GM19452 (cell line): ENCODE measurements around the gene PITPNM3.

Experiments used
- ATAC-seq: cut with Tn5 transposase; IDR thresholded peaks from one replicate; pipeline ENCODE4 v1.9.1; 2021; ENCODE audit not compliant: unreplicated experiment

The PITPNM3 gene

DNA sequence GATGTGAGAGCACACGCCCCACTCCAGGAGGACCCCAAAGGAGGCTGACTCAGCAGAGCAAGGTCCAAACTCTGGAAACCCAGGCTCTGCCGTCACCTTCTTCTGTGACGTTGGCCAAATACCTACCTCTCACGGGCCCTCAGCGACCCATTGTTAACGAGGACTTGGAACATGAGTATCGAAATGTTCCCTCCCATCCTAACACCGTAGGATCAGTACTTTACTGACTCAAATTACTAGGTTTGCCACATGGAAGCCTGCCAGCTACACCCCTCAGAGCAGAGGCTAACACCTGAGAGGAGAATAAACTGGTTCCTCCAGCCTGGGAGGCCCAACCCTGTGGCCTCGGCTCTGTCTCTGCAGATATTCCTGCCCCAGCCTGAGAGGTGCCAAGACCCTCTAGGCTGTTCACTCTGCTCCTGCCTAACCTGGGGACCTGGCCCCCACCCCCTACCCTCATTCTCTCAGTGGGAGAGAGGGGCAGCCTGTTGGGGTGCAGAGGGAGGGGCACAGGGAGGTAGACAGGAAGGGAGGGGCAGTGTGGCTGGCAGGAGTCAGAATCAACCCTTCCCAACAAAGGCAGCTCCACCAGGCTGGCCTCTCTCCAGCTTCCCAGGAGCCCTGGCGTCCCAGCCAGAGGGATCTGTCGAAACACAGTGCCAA is 4.4 kb downstream of the PITPNM3 start:
- no peak for ATAC-seq

DNA sequence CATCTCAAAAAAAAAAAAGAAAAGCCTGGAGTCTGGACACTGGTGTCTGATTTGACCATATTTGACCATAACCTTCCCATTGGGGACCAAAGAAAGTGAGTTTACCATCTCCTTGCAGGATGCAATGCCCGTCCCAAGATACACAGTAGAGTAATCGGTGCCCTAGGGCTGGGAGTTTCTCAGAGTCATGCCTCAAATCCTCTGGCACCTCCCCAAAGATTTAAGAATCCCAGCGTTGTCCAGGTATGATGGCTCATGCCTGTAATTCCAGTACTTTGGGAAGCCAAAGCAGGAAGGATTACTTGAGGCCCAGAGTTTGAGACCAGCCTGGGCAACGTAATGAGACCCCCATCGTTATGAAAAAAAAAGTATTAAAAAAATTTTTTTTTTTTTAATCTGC is 5.0 kb downstream of the PITPNM3 start:
- ATAC-seq, result no peak

DNA sequence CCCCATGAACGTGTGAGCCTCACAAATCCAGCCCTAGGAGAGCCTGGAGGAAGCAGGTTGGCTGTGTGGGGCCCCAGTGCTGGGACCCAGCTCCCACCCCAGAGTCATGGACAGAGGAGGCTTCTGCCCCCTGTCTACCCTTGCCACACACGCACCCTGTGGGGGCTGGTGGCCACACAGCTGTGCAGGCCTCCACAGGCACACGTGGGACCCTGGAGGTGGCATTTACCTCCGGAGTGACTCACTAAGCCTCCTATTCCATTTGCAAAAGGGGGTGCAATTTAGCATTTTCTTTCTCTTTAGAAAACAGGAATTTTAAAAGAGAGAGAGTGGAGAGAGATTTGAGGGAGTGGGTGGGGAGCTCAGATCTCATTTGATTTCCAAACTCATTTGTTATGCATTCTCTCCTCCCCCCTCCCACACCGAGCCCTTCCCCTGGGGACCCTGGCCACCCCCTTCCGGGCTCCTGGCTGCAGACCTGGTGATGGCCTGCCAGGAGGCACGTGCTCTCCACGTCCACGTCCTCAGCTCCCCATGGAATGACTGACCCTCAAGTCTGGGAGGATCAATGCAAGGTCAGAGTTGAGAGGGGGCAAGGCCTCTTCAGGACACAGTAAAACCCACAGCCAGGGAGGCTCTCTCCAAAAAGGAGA is 6.8 kb downstream of the PITPNM3 start:
- no peak for ATAC-seq

DNA sequence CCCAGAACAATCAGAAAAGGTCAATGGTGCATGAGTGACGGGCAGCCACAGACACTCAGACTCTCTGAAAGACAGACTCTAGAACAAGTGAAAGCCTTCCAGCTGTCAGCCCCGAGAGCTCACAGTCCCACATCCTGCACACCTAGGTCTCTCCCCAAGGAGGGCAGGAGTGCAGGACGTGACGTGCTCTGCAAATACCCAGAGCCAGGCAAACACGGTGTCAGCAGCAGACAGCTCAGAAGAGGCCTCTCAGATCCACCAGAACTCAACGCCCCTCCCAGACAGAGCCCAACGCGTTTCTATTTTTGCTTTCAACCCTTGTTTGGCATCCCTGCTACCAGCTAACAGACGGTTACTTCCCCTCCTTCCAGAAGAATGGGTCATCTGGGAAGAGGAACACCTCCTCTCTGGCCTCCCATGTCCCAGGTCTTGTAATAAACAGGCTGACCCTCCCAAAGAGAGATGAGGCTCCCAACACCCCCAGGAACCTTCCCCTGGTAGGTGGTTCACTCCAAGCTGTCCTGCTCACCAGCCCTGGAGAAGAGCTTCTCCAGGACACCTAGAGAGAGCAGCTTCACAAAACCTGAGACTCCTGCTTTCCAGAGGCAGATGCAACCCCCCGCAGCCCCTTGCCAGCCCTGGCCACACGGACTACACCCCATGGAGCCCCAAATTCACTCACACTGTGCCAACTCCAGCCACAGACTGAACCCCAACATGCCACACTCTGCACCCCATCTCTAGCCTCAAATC is 7.6 kb downstream of the PITPNM3 start:
- ATAC-seq, result no peak

DNA sequence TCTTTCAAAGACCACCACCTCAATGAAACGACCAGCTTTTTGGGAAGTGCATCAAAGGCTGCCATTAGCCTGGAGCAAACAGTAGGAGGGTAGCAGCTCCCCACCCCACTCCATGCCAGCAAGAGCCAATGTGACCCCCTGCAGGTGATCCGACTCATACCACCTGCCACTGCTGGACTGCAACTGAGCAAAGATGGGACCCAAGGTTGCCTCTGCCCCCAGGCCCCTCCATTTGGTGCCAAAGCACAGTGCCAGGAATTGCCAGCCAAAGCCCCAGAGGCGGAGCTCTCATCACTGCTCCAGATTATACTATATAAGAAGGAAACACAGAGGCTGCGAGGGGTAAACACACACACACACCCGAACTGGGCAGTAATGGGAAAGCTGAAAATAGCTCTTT is 8.3 kb downstream of the PITPNM3 start:
- ATAC-seq, result no peak

DNA sequence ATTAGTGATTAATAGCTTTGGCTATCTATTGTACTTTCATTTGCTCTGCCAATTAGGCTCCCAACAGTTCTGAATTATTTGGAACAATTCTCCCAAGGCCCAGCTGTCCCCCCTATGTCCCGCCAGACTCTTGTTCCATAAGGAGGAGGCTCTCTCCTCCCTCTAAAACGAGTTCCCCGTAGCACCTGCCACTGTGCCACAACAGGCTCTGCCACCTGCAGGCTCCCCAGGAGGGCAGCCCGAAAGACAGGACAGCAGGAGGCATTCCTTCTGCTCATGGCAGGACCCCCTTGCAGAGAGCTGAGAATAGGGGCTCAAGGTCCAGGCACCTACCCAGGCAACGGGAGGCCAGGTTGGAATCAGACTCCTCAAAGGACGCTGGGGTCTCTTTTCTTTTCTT is 9.0 kb downstream of the PITPNM3 start:
- ATAC-seq, result no peak

DNA sequence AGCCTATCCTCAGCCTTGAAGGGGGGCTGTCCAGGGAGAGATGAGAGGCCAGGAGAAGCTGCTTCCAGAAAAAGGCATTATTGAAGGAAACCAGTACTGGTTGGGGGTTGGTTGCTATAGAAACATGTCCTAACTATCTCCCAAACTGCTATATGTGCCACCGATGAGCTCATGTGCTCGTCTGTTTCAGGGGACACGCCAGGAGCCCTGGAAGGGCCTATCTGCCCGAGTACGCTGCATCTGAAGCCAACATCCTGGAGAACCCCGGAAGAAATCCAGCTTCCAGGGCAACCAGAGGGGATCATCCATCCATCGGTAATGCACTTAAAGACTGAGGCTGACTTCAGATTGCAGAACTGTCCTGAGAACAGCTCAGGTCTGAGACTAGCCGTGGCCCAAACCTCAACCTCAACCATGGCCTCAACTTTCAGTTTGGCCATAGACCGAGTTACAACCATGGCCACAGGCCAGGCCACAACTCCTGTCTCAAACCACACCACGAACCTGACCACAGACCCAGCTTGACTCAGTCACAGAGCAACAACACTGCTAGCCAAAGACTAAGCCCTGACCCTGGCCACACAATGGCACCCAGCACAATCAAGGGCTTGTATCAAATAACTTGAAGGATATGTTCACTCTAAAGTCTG is 10.2 kb downstream of the PITPNM3 start:
- ATAC-seq, result no peak

DNA sequence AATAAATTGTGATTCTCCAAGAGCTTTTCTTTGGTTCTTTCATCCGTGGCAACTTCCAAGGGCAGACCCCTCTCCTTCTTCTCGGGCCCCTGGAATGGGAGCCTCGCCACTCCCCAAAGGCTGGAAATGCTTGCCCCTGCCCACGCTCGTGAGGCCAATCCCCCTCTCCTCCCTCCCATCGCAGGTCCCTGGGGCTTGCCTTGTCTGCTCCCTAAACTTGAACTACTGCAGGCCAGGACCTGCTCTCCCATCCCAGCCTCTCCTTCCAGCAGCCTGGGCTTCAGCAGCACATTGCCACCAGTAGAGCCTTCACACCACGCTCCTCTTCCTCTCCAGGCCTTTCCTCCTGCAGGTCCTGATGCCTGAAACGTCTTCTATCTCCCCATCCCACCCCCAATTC is 11.1 kb downstream of the PITPNM3 start:
- no peak for ATAC-seq

DNA sequence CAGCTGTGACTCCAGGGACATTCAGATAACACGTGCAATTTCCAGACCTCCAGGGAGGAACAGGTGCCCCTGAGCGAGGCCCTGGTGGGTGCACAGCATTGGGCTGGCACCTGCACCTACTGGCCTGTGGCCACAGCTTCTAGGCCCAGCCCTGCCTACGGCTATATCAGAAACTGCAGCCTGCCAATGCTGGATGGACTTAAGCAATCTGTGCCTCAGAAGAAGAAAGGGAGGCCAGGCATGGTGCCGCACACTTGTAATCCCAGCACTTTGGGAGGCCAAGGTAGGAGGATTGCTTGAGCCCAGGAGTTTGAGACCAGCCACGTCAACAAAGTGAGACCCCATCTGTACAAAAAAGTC is 12.4 kb downstream of the PITPNM3 start:
- no peak for ATAC-seq

DNA sequence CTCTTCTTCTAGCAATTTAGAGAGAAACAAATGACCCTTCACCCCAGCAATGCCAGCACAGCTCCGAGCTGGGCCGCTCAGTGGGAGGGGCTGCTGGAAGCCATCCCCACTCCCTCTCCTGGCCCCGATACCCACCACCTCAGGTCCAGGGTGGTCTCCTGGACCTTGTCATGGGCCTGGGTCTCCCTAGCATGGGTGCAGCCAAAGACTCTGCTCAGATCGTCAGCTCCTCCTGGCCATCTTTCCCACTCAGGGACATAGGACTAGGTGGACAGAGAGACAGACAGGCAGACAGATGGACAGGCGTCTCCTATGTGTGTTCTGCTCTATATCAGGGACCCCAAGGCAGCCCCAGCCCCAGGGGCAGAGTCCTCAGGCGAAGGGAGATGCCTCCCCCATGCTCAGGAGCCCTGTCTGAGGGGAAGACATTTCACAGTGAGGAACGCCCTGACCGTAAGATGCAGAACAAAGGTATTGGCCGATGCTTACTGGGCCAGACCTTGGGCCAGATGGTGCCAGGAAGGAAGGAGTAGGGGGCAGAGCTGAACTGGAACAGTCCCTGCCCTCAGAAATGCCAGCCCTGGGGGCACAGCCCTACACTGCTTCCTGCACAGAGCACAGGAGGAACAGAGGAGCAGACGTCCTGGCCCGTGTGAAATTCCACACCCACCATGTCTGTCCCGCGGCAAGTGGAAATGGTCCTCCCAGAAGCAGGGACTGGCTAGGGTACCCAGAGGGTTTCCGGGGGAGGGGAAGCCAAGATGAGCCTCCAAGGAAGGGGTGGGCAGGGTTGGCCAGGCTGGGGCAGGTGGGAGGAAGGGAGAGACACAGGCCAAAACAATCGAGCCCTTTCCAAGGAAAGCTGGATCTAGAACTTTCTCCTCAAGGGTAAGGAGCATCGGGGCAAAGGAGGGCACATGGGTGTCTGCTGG is 13.0 kb downstream of the PITPNM3 start:
- ATAC-seq, result no peak

DNA sequence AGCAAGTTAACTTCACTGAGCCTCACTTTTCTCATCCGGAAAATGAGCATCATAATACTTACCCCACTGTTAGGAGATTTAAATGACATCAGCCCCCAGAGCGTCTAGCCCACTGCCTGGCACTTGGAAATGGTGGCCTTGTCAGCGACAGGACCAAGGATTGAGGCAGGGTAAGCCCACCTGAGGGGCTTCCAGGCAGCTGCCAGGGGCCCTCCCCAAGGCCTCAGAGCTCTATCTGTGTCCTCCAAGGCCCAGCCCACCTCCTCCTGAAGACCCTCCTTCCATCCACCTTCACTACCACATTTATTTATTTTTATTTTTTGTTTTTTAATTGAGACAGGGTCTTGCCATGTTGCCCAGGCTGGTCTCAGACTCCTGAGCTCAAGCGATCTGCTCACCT is 13.8 kb downstream of the PITPNM3 start:
- ATAC-seq, result no peak

DNA sequence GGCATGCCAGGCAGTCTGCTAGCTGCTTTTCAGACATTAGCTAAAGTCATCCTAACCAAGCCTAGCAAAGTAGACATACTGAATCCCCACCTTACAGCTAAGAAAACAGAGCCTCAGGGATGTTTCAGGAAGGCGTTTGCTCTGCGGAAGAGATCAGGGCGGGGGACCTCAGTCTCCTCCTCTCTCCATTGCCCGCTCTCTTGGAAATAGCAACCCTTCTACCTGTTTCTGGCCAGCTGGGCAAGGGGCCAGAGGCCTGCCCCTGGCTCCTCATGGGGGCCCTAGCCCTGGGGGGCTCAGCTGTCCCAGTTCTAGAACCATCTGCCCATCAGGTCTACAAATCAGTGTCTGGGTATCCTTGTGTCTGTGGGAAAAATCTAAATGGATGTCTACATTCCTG is 14.5 kb downstream of the PITPNM3 start:
- no peak for ATAC-seq

DNA sequence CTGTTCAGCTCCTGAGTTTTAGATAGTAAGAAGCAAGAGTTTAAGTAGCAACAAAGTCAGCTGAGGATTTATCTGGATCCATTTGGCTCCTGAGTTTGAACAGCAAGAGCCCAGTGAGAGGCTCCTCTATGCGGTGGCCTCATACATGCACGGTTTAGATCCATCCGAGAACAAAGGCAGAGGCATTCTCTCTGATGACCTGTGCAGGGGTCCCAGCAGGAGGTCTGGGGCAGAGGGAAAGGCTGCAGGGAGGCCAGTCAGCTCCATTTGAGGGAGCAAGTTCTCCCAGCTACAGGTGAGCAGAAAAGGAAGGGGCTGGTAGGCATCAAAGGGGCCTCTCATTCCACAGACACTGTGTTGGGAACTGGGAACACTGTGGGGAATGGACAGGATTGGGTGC is 16.5 kb downstream of the PITPNM3 start:
- ATAC-seq, result no peak

DNA sequence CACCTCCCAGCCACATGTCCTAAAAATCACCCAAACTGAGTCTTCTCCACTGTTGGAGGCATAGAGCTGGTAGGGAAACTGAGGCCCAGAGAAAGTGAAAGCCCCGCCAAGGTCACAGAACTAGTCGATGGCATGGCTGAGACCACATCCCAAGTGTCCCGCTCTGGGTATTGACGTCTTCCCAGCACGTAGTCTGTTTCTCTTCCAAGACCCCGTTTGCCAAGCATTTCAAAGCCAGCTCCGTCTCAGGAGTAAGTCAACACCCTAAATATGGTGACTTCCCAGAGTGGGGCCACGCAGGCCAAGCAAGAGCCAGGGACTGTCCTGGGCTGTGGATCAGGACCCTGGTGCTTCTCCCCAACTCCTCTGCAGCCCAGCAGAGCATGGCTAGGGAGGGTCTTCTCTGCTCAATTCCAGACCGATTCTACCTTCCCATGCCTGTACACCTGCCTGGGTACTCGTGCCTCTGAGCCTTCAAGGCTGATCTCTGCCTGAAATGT is 19.7 kb downstream of the PITPNM3 start:
- ATAC-seq, result no peak

DNA sequence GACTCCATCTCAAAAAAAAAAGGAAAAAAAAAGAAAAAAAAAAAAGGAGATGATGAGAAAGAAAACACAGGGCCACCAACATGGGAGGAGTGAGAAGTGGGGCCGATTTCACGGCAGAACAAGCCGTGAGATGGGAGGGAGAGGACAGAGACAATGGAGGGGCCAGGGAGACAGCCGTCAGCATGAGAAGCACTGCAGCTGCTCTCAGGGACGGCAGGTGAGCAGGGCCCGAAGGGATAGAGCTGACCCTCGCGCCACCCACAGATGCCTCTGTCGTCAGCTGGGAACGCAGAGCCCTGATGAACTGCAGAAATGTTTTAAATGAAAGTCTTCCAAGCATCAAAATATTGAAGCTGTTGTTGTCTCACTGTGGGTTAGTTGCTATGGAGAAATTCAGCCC is 20.3 kb downstream of the PITPNM3 start:
- ATAC-seq, result no peak

DNA sequence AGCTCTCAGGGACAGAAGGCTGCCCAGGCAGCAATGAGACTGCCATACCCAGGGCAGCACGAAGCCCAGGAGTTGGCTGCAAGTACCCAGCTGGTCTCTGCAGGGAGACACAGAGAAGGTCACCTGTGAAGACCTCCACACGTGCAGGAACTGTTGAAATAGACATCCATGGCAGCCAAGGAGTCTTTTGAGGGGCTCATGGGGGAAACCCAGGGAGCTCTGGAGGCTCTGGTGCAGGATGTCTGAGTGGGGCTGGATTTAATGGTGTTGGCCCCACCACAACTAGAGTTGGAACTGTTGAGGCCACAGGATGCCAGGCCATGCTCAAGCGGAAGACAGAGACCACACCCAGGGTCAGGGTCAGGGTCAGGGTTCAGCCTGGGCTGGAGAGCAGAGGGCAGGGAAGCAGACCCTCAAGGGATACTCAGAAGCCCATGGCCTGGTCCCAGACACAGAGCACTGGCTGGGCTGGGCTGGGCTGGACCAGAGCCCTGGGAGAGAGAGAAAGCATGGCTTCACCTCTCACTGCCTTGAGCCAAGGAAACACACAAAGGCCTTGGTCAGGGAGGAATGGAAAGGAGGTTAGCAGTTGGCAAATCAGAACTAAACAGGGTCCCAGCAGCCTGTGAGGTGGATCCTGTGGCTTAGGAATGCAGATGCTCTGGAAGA is 21.4 kb downstream of the PITPNM3 start:
- ATAC-seq, result no peak

DNA sequence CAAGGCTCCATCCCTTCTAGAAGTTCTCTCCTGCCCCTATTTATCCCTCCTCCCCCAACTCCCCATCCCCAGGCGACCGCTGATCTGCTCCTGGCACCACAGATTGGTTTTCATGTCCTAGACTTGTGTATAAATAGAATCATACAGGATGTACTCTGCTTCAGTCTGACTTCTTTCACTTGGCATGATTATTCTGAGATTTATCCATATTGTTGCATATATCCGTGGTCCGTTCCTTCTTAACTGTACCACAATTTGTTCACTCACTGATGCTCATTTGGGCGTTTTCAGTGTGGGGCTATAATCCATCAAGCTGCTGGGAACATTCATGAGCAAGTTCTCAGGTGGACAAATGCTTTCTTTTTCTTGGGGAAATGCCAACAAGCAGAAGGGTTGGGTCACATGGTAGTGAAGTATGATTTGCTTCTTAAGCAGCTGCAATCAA is 23.9 kb downstream of the PITPNM3 start:
- ATAC-seq, result no peak

DNA sequence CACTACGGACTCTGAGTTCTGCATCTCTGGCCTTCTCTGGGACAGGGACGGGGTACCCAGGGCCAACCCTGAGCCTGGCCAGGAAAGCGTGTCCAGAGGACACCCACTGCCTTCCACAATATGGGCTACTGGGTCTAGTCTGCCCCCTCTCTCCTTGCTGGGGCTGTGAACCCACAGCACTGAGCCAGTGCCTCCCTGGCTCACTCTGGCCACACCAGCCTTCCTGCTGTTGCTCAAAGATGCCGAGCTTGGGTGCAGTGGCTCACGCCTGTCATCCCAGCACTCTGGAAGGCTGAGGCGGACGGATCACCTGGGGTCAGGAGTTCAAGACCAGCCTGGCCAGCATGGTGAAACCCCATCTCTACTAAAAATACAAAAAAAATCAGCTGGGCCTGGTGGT is 24.8 kb downstream of the PITPNM3 start:
- ATAC-seq, result no peak

DNA sequence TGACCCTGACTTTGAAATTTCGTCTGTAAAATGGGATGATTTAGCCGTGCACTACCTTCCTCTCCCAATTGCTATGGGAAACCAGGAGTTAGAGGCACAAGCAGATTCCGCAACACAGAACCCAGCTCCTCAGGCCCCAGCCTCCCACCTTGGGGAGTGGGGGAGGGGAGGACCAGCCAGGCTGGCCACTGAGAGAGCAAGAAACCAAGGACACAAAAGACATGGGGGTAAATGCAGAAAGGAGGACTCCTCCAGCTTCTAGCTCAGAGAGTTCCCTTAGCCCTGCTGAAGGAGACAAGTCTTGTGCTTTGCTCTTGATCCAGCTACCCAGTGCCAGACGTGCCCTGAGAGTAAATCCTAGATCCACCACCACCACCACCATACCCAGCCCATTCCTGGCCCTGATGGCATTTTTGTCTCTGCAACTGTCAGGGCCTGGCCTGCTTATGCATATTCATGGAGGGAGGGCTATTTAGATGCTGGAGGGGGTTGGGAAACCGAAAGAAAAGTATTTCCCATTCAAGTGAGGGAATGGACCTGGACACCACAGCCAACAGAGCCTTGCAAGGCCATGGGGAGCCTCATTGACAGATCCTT is 25.9 kb downstream of the PITPNM3 start:
- ATAC-seq, result no peak

DNA sequence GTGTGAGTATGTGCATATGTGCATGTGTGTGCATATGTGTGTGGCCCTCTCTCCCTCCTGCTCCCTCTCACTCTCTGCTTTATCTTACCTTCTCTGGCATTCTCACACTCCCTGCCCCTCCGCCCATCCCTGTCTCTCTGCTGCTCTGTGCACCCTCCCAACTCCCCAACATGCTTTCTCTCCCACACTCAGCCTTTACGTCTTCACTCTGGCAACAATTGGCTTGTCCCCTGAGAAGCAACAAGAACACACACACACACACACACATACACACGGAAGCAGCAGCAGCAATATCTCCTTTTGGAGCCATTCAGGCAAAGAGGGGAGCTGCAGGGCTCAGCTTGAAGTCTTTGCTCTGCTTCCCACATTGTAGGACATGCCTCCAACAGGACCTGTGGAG is 27.8 kb downstream of the PITPNM3 start:
- ATAC-seq, result no peak
